Activated CD8-positive, alpha-beta memory T cell treated with anti-CD3 and anti-CD28 coated beads for 4 hours (primary cell): ENCODE measurements around the gene PIK3R4.

Source experiments
- DNase-seq, 2 donors: peaks; one replicate each; pipeline ENCODE4 v3.0.0-alpha.2; 2020; ENCODE audit warnings: low read depth in 2 of 2

The PIK3R4 gene

DNA sequence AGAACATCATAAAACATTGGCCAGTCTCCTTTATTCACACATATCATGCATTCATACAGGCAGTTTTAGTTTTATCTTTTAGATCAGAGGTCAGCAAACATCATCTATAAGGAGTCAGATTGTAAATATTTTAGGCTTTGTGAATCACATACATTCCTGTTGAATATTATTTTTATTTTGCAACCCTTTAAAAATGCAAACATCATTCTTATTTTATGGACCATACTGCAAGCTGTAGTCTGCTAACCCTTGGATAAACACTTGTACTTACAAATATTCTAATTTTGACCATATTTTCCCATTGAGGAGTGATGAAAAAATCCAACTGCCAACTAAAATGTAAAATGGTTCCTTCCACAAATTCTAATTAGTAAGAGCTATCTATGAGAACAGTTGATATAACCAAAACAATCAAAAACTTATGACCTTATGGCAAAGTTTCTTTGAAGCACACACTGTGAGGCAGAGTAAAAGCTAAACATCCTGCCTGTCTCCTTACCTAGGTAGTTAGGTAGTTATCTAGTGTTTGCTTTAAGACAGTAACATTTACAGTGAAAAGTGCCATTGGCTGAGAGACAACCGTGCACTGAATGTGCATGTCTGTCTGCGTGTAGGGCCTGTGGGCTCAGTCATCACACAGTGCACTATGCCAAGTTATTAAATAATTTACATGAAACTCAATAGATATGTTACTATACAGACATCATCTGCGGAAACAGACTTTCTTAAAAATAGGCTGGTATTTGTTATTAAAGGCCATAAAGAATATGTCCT is 57.7 kb downstream of the PIK3R4 start:
- no peak for DNase-seq

DNA sequence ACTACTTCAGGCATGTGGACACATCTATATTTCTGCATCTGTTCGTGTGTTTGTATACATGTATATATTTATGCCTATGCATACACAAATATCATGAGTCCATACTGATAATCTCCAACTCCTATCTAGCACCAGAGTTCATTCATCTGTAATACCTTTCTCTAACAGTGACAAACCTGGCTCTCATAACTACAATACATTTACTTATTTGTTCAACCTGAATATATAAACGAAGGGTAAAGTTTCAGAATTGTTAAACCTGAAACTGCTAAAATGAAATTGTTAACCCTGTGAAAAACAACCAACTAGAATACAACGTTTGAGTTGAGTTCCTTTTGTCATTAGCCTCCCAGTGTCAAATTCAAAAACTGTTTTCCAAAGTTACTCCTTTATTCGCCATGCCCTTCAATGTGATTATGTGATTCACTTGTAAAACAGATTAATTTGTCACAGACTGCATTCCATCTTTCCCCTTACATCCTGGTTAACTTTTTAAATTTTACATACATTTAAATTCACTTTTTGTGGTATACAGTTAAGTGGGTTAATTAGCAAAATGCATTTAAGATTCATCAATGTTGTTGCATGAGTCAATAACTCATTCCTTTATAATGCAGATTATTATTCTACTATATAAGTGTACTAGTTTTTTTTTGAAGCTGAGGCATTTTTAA is 58.5 kb downstream of the PIK3R4 start:
- DNase-seq, result no peak

DNA sequence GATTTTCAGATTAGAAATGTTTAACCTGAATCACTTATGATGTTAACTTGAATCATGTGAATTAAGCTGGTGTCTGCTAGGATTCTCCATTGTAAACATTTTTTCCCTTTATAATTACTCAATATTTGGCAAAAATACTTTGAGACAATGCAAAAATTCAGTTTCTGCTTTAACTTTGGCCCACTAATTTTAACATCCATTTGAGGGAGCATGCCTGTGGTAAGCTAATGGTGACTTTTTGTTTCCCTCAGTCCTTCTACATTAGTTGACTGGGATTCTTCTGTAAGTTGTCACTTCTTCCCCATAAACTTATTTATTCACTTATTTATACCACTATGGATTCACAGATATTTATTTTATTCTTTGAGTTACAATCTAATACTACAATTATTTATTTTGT is 59.3 kb downstream of the PIK3R4 start:
- DNase-seq, result no peak

DNA sequence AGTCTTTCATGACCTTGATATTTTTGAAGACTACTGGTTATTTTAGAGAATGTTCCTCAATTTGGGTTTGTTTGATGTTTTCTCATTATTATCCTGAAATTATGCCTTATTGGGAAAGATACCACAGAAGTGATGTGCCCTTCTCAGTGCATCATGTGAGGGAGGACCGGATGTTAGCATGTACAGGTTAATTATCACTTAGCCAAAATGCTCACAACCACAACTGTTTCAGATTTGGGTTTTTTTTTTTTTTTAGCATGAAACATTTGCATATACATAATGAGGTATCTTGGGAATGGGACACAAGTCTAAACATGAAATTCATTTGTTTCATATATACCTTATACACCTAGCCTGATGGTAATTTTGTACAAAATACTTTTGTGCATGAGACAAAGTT is 59.8 kb downstream of the PIK3R4 start:
- no peak for DNase-seq

DNA sequence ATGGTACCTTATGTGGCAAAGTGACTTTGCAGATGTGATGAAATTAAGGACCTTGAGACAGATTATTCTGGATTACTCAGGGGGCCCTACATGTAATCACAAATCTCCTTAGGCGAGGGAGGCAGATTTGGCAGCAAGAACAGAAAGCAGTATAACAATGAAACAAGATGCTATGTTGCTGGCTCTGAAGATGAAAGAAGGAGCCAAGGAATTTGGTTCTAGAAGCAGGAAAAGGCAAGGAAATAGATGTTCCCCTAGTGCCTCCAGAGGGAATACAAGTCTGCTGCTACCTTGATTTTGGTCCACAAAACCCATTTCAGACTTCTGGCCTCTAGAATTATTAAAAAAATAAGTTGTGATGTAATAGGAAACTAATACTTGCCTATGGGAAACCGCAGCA is 64.5 kb downstream of the PIK3R4 start:
- no peak for DNase-seq

DNA sequence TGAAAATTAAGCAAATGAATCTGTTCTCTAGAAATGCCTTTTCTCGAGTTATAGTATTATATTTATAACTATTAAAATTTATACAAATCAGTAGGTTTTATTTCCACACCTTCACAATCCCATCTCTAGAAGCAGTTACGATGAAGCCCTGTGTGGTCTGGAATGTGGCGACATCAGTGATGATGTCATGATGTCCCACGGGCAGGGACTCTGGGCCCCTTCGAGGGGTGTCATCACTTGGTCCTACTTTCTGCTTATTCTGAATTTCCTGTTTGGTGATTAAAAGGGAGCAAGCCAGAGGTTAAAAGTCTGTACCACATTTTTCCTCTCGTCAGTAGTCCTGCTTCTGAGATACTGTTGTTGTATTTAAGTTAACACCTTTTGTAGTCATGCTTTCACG is 67.4 kb downstream of the PIK3R4 start:
- no peak for DNase-seq

DNA sequence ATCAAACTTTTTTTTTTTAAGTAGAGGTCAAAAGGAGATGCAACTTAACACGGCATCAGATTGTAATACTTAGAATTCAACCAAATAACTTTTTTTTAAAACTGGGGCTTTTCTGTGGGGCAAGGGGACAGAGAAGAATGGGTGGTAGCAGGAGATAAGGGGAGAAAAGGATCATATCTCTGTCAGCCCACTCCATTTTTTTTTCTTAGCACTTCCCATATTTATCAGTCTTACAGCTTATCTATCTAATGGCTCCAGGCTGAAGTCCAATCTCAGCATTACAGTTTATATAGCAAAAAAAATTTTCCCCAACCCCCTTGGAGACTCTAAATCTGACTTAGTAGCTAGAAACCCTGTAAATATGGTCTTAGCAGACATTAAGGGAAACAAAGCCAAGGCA is 69.3 kb downstream of the PIK3R4 start:
- no peak for DNase-seq

DNA sequence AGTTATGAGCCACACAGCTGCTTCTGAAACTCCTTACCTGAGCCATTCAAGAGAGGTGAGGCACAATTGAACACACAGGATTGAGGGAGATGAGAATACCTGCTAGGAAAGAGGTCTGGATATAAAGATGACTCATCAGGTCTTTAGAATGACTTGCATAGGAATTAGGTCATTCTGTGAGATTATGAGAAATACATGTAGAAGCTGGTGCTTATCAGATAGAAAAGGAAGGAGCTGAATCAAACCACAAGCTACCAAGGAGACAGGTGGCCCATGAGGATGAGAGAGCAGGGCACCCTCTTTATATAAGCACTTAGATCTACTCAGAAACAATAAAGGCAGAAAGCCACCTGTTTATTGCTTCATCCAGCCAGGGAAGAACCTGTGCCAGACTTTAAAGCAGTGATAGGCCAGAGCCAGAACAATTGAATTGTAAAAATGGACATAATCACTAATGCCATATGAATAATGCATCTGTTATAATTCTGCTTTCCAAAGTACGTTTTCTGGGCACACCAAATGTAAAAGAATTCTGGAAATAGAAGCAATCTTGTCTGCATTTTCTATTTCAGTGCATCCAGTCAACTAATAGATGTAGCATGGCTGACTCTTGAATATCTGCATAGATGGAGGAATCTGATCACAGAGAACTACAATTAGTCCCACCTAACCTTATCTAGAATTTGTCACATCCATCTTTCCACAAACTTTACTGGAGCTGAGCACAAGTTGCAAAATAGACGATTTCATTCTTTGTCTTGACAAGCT is 74.9 kb downstream of the PIK3R4 start:
- DNase-seq, result no peak

DNA sequence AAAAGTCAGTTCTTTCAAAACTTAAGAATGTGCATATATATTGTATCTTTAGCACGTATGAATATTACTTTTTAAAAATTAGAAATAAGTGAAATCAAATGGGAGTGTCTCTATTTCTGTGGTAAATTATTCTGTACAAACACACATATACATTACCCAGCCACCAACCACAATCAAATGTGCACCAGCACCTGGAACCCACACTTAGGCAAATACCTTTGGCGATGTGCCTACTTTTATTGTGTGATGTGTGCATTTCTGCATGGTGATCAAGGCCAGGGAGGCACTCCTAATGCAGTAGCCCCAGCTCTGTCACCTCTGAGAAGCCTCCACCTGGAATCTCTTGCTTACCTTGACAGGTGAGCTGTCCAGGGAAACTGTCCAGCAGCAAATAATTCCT is 76.9 kb downstream of the PIK3R4 start:
- DNase-seq, result no peak

DNA sequence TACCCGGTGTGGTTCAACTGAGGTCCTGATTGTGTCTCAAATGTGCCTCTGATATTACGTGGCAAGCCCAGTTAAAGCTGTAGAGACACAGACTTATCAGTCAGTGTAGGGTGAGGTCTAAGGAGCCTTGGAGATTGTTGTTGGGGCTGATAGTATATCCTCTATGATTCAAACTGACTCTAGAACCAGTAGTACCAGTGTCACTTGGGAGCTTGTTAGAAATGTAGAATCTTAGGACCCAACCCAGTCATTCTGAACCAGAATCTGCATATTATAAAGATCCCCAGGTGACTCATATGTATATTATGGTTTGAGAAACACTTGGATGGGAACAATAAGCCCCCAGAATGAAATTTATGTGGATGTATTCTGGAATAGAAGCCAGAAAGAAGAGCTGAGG is 83.5 kb downstream of the PIK3R4 start:
- no peak for DNase-seq

DNA sequence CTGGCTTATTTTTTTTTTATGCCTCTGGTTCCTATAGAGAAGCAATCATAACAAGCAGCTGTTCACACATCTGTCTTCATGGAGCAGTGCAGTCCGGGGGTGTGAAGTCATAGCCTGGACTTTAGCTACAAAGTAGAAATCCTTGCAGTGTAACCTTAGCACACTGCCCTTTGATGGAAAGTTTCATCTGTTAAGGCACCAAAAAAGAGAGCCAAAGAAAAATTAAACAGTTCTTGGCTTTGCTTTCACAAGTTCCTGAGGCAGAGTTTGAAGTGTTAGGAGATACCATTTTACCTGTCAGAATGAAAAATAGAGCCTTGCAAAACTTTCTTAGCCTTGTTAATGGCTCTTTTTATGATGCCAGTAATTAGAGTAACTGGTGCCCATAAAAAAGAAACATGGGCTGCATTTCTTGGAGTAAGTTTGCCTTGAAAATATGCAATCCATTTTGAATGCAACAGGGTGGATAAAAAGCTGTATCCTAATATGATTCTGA is 84.1 kb downstream of the PIK3R4 start:
- DNase-seq, result no peak

DNA sequence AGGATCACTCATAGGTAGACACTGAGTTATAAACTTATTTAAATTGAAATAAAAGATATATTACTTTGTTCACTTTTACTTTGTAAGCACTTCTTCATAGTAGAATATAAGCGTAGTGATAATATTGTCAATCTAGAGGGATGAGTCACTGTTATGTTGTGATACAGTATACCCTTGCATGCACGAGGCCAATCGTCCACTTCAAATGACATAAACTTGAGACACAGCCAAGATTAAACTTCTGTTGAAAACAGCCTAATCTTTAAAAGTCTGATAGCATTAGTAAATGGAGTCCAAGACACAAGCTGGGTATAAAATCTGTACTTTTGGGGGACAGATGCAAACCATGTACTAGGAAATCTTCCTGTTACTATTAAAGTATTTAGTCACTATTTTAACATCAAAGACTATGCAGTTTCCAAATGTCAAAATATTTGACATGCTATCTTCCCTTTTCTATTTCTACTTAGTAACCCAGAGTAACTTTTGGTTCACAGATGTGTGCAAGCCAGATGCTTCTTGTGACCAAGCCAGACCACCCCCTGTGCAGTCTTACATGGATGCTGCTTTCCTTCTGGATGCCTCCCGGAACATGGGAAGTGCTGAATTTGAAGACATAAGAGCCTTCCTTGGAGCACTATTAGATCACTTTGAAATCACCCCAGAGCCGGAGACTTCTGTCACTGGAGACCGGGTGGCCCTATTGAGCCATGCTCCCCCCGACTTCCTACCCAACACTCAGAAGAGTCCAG is 85.3 kb downstream of the PIK3R4 start:
- no peak for DNase-seq

DNA sequence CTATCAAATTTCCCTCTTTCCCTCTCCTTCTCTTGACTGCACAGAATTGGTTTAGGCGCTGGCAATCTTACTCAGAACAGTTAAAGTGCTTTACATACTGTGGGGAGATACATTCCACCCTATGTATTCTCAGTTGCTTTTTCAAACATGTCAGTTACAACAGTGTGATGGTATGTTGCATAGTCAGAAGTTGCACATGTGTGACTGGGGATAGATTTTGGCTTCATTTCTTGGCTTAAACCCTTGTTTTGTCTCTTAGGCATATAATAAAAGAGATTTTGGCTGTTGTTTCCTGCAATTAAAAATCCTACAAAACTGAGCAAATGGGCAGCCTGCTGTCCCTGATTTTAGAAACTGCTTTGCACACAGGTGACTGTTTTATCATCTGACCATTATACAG is 86.7 kb downstream of the PIK3R4 start:
- DNase-seq, result no peak

DNA sequence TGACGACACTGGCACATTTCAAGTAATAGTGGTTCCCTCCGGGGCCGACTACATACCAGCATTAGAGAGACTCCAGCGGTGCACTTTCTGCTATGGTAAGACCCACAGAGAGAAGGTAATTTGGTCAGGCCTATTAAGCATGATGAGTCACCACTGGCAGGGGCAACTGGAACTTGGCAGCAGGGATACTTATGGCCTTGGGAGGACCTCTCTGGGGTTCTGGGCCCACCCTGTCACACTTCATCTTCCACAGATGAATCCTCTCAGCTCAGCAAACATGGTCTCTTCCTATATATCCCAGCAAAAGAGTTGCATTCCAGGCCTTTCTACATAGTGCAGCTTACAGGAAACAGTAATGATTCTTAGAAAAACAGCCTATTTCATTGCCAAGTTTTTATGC is 88.0 kb downstream of the PIK3R4 start:
- no peak for DNase-seq

DNA sequence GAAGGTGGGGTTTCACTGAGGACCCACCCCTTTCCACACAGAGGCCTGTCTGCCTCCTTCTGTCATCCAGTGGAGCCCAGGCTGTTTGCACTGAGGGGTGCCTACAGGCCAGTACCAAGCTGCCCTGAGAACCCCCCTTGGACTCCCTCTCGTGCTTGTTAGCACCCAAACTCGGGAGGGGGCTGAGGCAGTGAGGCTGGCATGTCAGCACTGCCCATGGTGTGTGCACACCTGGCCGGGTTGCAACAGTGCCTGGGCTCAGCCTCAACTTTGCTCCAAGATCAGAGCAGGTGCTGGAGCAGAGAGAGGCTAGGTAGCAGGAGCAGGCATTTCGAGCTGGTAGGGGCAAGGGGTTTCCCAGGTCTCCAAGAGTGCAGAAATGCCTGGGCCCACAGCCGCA is 90.0 kb downstream of the PIK3R4 start:
- no peak for DNase-seq

DNA sequence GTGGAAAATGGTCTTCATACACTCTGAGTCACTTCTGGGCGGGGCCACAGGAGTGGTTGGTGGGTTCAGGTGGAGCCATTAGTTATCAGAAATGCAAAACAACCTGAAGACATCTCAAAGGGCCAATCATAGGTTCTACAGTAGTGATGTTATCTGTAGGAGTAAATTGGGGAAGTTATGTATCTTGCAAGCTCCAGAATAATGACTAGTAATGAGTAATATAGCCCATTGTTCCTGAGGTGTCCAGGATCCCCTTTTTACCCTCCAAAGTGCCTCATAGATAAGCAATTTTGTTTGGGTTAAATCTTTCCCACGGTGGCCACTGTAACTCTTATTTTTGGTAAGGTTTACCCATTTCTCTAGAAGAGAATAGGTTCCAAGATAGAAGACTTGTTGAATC is 91.7 kb downstream of the PIK3R4 start:
- DNase-seq, result no peak

DNA sequence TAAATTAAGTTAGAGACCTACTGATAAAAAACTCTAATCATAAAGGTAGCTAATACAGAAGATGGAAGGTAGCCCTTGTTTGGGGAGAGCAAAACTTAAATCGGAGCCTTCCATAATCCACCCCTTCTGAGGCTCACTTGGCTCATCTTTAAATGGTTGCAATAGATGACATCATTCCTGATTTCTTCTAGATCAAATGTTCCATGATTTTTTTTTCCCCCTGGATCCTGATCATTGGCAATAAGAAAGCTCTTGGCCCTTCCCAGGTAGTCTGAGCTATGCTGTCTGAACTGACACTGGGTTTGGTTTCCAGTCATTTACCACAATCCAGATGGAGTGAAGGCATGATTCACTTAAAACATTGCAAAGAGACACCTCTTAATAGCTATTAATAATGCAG is 92.5 kb downstream of the PIK3R4 start:
- no peak for DNase-seq

DNA sequence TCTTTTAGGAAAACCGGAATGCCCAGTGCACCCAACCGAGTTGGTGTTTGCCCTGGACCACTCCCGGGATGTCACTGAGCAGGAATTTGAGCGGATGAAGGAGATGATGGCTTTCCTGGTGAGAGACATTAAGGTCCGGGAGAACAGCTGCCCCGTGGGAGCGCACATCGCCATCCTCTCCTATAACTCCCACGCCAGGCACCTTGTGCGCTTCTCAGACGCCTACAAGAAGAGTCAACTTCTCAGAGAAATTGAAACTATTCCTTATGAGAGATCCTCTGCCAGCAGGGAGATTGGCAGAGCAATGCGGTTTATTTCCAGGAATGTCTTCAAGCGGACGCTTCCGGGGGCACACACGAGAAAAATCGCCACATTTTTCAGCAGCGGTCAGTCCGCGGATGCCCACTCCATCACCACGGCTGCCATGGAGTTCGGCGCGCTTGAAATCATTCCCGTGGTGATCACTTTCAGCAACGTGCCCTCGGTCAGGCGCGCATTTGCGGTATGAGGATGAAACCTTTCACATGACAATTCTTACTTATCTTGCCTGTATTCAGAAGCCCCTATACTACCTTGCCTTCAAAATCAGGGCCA is 97.5 kb downstream of the PIK3R4 start:
- DNase-seq, result no peak

DNA sequence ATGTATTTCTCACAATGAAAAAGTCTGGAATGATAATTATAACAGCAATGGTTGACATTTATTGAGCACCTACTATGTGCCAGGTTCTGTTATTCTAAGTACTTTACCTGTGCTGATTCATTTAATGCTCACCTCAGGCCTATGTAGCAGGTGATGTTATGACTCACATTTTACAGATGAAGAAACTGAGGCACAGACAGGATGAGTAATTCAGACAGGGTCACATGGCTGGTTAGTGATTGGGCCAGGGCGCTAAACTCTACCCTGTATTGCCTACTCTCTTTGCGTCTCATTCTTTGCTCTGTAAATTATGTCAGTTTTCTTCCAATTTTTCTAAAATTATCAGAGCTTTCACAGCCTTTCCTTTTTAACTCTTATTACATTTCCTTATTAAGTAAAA is 98.3 kb downstream of the PIK3R4 start:
- no peak for DNase-seq

DNA sequence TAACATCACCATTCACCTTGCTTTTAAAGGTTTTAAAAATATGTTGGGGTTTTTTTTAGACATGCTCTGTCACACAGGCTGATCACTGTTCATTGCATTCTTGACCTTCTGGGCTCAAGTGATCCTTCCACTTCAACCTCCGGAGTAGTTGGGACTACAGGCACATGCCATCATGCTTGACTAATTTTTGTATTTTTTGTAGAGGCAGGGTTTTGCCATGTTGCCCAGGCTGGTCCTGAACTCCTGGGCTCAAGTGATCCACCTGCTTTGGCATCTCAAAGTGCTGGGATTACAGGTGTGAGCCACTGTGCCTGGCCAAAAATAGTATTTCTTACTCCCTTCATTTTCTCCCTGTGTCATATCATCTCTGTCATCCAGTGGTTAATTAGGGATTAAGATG is 101.4 kb downstream of the PIK3R4 start:
- DNase-seq, result no peak

DNA sequence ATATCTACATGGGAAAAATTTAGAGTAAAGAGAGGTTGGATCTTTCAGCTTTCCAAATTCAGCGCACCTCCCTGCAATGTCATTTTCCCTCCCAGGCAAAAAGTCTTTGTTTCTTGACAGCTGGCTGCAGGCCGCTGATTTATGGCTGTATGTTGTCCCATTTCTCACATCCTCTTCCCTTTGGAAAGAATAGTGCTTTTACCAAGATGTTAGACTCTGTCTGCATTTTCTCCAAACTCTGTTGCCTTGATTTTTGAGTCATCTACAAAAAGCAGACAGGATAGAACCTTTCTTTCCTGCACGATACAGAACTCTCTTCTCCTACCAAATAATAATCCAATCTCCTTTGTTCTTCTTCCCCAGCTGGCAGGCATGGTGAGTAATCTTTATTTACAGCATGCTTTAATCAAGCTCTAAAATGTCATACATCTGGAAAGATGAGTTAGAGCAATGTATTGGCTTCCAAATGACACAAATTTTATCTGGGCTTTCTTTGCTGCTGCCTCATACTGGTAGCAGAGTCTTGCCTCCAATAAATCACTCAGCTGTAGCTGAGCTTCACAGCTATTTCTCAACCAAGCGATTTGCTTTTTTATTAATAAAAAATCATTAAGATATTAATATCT is 101.9 kb downstream of the PIK3R4 start:
- no peak for DNase-seq
